ENCODE measurements around the gene ESYT1.
A peak's percentile ranks its signal among the peaks of the same experiment; 100 is the strongest.

The ESYT1 gene

DNA sequence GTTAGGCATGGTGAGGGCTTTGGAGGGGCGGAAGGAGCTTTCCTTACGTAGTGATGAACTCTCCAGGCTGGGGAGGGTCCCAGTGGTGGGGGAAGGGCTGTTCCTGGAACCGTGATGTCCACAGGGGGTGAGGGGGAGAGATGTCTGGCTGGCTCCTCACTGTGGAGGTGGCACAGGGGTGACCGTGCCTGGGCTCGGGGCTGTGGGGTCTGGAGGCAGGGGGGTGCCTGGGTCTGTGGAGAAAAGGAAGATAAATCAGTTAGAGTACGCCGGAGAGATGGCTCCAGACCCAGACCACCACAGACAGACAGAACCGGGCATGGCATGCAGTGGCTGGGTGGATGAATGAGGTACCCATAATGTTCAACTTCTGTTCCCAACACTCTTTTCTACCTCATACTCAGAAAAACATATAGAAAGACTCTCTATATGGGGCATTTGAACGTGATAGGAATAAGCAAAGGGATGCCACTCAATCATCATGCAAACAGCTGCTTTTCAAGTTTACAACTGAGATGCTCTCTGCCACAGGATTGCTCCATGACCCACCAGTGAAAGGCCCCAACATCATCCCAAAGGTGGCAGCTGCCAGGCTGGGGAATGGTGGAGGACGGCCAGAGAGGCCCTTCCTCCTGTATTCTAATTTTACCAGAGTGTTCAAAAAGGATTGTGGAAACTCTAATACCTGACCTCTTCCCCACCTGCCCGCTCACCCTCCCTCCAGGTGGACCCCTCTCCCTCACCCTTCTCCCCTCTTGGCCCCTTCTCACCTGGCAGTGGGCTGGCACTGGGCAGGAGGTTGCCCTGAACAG is 35.7 kb downstream of the ESYT1 start:
- H3K4me3 ChIP-seq (ENCODE audit: low read length) = no peak overlapping the region
- DNase-seq (ENCODE audit: low read depth, low spot score) = no peak

GRCh38 chr12:56164345-56164729 is 36.3 kb downstream of the ESYT1 start:
- H3K4me3 ChIP-seq (ENCODE audit: low read length) = no peak overlapping the region
- no peak for DNase-seq (ENCODE audit: low read depth, low spot score)

- no peak for DNase-seq (ENCODE audit: low read depth, low spot score)
- no peak overlapping the region for H3K4me3 ChIP-seq (ENCODE audit: low read length)
These were observed 37.3 kb downstream of the ESYT1 start for GRCh38 chr12:56165369-56165768.

- no peak for DNase-seq (ENCODE audit: low read depth, low spot score)
These were observed 41.2 kb downstream of the ESYT1 start for GRCh38 chr12:56169229-56169759.

GRCh38 chr12:56172839-56173238 is 44.8 kb downstream of the ESYT1 start:
- no peak for DNase-seq (ENCODE audit: low read depth, low spot score)
- H3K4me3 ChIP-seq (ENCODE audit: low read length) = no peak overlapping the region

More at GRCh38 chr12:56169229-56169759, 41.2 kb downstream of the ESYT1 start:
- H3K4me3 ChIP-seq (ENCODE audit: low read length) = no peak overlapping the region

DNA sequence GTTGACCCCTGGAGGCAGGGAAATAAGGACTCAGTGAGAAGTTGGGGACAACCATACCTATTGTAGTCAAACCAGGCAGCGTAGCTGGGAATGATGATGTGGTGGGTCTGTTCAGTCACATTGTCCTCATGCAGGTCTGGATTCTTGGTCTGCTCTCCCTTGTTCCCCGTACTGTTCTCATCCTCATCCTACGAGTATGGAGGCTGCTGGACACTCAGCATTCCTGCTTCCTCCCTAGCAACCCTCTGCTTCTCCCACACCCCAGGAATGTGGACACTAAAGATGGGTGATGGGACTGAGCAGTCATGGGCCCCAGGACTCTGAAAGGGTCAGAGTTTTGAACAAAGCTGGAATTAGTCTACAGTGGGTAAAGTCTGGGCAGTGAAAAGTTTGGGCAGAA is 50.3 kb downstream of the ESYT1 start:
- DNase-seq (ENCODE audit: low read depth, low spot score) = no peak
- no peak overlapping the region for H3K4me3 ChIP-seq (ENCODE audit: low read length)

DNA sequence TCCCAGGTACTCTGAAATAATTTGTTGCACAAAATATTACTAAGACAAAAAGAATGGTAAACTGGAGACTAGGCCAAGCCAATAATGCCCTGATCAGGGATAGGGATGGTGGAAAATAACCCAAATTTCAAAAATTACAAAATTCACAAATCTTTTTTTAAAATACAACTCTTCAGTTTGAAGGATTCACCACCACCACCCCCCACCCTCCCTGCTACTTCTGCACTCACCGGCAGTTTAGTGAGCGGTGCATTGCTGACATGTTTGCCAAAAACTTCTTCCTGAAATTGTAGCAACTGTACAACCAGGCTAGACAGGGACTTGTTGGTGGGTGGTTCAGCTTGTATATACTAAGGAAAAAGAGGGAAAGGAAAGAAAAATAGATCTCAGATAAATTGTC is 58.9 kb downstream of the ESYT1 start:
- DNase-seq (ENCODE audit: low read depth, low spot score) = no peak

GRCh38 chr12:56188131-56188777 is 60.2 kb downstream of the ESYT1 start:
- DNase-seq (ENCODE audit: low read depth, low spot score) = no peak
- peak overlapping the region; percentile 90 for H3K4me3 ChIP-seq (ENCODE audit: low read length)

More for the DNA sequence above, 58.9 kb downstream of the ESYT1 start:
- H3K4me3 ChIP-seq (ENCODE audit: low read length) = no peak overlapping the region

DNA sequence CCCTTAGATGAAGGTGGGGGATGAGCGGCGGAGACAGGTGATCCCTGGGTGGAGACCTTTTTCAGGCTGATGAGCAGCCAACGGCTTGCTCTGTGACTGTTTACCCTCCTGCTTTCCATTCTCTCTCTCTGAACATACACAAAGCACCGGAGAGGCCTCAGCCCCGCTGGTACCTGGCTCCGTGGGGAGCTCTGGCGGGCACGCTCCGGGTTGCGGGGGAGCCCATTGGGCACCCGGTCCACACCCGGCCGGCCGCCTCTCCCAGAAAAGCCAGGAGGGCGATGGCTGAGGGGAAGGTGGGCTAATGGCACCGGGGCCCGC is 60.7 kb downstream of the ESYT1 start:
- no peak for DNase-seq (ENCODE audit: low read depth, low spot score)

GRCh38 chr12:56189099-56189917 is 61.2 kb downstream of the ESYT1 start, which contains the start of gene SMARCC2:
TSS of gene SMARCC2 (minus strand) at chr12:56189483. CDS start at chr12:56189461, 22 bp downstream.
- H3K4me3 ChIP-seq (ENCODE audit: low read length) = peak within 1 kb of the TSS; percentile 90
- DNase-seq (ENCODE audit: low read depth, low spot score) = peak; percentile 73

More for the DNA sequence above, 60.7 kb downstream of the ESYT1 start:
- peak overlapping the region; percentile 90 for H3K4me3 ChIP-seq (ENCODE audit: low read length)

DNA sequence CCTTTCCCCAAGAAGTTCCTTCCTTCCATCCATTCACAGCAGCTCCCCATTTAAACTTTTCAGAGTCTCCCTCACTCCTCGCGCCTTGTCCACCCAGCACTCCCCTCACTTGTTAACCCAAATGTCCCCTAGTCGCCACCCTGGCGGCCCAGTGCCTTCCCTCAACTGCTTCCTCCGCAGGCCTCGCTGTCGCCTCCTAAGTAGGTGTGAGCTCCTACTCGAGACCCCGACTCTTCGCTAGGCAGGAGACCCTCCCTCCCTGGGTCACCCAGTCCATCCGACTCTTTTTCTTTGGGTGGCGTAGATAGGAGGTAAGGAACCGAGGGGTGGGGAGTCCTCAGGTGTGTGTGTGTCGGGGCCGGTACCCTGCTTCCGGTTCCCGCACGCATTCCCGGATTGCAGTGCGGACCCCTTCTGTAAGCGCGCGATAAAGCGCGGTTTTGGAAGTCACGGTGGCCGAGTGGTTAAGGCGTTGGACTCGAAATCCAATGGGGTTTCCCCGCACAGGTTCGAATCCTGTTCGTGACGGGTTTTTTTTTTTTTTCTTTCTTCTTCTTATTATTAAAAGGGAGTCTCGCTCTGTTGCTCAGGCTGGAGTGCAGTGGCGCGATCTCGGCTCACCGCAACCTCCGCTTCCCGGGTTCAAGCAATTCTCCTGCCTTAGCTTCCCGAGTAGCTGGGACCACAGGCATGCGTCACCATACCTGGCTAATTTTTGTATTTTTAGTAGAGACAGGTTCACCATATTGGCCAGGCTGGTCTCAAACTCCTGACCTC is 62.0 kb downstream of the ESYT1 start:
- H3K4me3 ChIP-seq (ENCODE audit: low read length) = peak overlapping the region; percentile 84
- DNase-seq (ENCODE audit: low read depth, low spot score) = peak; percentile 85

DNA sequence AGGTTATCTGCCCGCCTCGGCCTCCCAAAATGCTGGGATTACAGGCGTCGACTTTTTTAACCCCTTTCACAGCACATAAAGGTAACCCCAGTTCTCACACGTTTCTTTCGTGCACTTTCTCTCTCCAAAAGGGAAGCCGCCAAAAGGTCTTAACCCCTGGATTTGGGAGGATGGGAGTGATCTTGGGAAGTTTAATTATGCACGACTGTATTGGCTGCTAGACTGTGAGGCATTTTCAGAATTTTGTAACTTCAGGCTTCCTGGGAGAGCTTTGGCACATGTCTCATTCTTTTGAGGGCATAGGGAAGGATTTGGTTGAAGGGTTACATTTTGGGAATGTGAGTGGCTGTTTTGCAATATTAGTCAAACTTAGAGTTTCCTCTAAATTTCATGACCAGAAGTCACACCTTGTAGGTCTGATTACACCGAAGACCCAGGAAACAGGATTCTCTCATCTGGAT is 62.7 kb downstream of the ESYT1 start:
- no peak overlapping the region for H3K4me3 ChIP-seq (ENCODE audit: low read length)
- DNase-seq (ENCODE audit: low read depth, low spot score) = no peak

DNA sequence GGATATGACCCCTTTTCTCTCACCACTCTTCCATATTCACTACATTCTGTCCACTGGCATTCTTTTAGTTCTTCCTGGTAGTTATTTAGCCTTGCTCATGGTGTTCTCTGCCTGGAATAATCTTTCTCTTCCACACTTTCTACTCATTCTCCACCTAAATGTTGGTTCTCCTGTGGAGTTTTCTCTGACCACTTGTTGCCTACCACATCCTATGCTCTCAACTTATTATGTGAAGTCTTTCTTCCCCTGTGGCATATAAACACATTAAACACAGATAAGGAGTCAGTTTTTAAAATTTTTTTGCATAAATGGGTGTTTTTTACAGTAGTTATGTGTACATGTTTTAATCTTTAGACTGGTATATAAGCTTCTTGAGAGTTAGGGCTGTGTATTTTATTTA is 64.5 kb downstream of the ESYT1 start:
- no peak for DNase-seq (ENCODE audit: low read depth, low spot score)
- no peak overlapping the region for H3K4me3 ChIP-seq (ENCODE audit: low read length)

DNA sequence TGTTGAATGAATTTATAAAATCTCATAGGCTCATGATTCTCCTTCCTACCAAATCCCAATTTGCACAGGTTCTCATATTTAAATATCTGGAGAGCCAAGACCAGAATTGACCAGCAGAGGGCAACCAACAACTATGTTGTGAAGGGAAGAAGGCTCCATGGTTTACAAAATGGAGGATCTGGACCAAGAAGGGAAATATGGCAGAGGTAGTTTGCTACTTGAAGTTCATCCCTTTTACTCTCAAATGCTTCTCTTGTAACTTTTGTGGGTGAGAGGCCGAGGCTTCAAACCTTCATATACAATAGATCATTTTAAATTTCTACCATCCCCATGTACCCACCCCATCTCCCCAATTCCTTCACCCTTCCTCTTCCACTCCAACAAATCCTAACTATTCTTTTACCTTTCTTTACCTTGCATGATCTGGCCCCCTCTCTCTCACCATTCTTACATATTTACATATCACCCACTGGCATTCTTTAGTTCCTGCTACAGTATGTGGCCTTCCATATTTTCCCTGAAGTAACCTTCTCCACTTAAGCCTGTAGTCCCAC is 65.0 kb downstream of the ESYT1 start:
- no peak overlapping the region for H3K4me3 ChIP-seq (ENCODE audit: low read length)
- peak; percentile 88 for DNase-seq (ENCODE audit: low read depth, low spot score)
